Islet of Langerhans (tissue), 1 donor: ENCODE results near the gene GCNT2.
"Not testable (repeated sequence)": the region's sequence is repeated elsewhere in the genome, so short reads cannot be mapped to it uniquely, and the experiment has no call there.

Experiments
- FAIRE-seq: peaks from one replicate; lab custom pipeline; 2011; peaks lifted over from hg19 to GRCh38; lab: Jason Lieb, UNC

Gene GCNT2

DNA sequence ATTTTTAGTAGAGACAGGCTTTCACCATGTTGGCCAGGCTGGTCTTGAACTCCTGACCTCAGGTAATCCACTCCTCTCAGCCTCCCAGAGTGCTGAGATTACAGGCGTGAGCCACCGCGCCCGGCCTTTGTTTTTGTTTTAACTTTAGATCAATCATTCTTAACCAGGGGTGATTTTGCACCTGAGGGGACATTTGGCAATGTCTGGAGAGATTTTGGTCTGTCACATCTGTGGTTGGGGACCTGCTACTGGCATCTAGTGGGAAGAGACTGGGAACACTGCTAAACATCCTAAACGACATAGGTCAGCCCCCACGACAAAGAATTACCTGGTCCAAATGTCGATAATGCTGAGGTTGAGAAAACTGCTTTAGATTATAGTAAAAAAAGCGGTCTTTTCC, 91.0 kb downstream of the GCNT2 start:
- no peak for FAIRE-seq

DNA sequence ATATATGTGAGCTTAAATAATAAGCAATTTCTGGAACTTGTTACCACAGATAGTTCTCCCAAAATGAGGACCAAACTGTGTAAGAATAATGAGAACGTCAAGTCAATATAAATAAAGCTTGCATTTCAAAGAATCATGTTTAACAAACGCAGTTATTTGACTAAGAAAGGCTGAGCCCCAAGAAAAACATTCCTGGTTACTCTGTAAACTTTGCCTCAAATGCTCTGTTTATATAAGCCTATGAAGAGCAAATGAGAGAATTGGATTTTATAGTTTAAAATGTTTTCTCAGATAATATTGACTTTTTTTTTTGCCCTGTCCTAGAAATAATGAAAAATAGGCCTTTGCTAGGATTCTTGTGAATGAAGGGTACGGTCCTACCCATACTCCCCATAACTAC, 91.9 kb downstream of the GCNT2 start:
- no peak for FAIRE-seq

DNA sequence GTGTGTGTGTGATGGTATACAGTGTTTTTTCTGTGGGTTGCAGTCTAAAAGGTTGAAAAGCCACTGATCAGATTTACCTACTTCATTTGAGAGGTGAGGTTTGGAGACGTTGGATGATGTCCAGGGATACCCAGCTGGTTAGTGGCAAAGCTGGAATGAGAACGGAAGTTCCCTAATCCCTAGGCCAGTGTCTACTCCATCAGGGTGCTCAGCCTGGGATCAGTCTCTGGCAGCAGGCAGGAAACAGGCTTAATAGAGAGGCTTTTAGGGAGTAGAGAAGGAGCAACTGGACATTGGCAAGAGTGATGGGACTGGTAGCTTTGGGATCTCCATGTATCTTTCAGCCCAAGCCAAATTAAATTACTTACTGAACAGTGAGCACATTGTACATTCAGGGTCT, 92.6 kb downstream of the GCNT2 start:
- no peak for FAIRE-seq

DNA sequence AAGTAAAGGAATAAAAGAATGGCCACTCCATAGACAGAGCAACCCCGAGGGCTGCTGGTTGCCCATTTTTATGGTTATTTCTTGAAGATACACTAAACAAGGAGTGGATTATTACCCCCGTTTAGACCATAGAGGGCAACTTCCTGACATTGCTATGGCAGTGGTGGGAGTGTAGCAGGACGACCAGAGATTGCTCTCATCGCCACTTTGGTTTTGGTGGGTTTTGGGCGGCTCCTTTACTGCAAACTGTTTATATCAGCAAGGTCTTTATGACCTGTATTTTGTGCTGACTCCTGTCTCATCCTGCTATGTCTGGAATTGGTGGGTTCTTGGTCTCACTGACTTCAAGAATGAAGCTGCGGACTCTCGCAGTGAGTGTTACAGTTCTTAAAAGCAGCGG, 94.5 kb downstream of the GCNT2 start:
- FAIRE-seq: no peak

DNA sequence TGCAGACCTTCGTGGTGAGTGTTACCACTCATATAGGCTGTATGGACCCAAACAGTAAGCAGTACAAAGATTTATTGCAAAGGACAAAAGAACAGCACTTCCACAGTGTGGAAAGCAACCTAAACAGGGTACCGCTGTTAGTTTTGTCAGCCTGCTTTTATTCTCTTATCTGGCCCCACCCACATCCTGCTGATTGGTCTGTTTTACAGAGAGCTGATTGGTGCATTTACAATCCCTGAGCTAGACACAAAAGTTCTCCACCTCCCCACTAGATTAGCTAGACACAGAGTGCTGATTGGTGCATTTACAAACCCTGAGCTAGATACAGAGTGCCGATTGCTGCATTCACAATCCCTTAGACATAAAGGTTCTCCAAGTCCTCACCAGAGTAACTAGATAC, 95.1 kb downstream of the GCNT2 start:
- not testable (repeated sequence) for FAIRE-seq

DNA sequence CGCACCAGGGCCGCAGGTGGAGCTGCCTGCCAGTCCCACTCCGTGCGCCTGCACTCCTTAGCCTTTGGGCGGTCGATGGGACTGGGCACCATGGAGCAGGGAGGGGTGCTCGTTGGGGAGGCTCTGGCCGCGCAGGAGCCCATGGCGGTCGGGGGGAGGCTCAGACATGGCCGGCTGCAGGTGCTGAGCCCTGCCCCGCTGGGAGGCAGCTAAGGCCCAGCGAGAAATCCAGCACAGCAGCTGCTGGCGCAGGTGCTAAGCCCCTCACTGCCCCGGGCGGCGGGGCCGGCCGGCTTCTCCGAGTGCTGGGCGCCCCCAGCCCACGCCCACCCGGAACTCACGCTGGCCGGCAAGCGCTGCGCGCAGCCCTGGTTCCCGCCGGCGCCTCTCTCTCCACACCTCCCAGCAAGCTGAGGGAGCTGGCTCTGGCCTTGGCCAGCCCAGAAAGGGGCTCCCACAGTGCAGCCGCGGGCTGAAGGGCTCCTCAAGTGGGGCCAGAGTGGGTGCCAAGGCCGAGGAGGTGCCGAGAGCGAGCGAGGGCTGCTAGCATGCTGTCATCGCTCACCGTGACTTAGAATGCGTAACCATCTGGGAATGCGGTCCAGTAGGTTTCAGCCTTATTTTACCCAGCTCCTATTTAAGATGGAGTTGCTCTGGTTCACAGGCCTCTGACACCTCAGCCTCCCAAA, 96.0 kb downstream of the GCNT2 start:
- FAIRE-seq: no peak

DNA sequence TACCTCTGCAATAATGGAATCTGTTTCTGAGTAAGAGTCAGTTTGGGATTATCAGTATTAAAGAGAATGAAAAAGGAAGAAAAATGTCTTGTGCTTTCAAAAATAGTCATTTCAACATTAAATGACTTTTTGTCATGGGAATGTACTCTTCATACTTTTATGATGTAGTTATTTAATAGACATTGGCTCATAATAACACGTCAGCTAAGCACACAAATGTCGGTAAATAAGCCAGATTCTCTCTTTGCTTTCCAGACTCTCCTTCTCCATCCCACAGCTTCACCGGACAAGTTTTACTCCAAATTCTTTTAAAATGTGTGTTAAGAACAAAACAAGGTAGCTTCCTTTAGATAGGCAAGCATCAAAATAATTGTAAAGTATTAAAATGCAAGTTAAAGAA, 97.3 kb downstream of the GCNT2 start:
- FAIRE-seq: no peak

DNA sequence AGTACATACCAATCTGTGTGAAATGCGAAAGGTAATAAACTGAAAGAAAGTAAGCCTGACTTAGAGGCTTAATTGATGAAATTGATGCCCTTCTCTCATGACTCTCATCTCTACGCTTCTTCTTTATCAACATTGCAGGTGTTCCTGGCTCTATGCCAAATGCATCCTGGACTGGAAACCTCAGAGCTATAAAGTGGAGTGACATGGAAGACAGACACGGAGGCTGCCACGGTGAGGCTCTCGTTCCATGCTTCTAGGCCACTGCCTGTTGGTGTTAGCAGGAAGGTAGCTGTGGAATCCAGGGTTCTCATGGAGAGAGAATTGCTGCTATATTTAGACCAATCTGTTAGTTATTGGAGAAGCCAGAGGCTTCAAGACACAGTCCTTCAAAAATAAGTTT, 100.1 kb downstream of the GCNT2 start:
- no peak for FAIRE-seq

DNA sequence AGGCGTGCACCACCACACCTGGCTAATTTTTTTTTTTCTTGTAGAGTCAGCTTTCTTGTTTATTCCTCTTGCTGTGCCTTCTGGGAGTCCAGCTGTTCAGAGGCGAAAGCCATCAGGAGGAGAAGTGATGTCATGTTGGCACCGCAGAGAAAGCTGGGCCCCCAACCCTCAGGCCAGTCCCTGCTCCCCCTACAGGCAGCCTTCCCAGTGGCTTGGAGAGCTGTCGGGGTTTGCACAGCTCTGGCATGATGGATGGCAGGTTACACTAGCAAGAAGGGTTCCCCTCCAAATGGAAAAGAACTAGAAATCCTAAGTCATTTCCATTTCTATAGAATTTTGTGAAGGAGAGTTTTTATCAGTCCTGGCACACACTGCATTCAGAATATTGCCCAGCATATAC, 100.7 kb downstream of the GCNT2 start:
- FAIRE-seq: no peak

DNA sequence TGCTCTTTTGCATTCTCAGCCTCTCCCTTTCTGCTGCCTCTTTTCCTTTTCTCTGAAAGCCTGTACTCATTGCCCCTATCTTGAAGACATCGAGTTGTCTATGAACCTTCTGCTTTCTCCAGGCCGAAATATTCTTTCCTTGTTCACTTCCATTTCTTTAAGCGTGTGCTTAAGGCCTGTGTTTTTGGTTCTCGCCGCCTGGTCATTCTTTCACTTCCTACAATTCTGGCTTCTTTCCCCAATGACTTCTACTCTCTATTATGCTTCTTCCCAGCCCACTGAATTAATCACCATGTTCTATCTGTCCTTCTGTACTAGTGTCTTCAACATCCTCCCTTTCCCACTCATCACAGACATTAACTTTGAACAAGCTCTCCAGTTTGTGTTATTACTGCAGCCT, 103.7 kb downstream of the GCNT2 start:
- FAIRE-seq: no peak

DNA sequence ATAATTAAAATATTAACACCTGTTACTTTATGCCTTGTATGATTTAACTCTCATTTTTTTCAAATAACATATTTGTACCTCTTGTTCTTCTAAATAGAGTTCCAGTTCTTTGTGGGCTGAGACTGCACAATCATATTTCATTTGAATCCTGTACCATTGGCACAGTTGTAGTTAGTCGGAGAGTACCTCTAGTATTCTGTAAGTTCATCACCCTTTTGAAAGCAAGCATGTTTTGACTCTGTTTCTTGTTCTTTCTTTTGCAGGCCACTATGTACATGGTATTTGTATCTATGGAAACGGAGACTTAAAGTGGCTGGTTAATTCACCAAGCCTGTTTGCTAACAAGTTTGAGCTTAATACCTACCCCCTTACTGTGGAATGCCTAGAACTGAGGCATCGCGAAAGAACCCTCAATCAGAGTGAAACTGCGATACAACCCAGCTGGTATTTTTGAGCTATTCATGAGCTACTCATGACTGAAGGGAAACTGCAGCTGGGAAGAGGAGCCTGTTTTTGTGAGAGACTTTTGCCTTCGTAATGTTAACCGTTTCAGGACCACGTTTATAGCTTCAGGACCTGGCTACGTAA, 105.1 kb downstream of the GCNT2 start:
- no peak for FAIRE-seq

DNA sequence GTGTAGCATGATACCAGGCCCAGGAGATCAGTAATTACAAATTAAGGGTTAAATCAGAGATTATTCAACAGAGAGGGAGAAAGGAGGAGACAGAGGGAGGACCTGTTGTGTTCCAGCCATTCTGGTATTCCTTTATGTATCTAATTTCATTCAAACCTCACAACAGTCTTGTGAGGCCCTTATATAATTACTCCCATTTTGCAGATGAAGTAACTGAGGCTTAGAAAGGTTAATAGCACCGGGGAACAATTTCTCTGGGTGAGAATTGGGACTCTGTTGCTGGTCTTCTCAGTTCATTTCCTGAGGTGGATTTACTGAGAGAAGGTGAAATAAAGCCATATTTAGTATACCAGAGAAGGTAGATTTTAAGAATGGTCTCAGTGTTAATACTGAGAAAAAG, 106.6 kb downstream of the GCNT2 start:
- no peak for FAIRE-seq

DNA sequence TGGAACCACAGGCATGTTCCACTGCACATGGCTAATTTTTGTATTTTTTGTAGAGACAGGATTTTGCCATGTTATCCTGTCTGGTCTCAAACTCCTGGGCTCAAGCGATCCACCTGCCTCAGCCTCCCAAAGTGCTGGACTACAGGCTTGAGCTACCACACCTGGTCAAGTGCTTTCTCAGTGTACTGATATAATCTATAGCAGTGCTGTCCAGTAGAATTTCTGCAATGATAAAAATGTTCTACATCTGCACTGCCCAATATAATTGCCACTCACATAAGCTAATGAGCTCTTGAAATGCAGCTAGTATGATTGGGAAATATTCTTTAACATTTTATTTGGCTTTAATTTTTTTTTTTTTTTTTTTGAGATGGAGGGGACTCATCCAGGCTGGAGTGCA, 109.0 kb downstream of the GCNT2 start:
- FAIRE-seq: no peak

DNA sequence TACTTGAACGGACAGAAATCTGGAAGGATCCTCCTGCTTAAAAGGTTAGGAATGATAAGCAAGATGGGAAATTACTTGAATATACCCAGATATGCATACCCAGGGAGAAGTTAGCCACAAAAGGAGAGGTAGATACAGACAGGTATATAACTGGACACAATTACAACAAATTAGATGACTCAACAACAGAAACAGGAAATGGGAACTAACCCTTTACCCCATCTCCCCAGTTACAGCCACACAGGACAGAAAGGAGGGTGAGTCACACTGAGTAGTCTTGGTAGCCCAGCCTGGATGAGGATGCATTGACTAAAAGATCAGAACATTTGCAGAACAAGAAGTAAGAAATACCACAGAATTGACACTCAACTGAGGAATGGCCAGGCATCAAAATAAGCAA, 112.1 kb downstream of the GCNT2 start:
- no peak for FAIRE-seq

DNA sequence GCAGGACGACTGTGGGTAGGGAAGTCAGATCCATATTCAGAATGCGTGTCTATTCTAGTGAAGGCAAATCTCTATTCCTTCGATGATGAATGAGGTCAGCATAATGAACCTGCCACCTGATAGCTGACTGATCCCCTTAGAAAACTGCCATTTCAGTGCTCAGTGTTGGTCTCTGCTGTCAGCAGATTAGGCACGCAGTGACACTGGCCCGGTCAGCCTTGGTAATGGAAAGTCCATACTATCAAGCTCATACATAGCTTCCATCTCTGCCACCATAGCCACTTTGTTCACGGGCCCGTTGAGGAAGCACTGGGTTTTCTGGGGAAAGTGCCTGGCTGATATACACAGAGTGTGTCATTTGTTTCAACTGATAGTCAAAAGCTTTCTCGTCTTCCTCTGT, 119.3 kb downstream of the GCNT2 start:
- no peak for FAIRE-seq

DNA sequence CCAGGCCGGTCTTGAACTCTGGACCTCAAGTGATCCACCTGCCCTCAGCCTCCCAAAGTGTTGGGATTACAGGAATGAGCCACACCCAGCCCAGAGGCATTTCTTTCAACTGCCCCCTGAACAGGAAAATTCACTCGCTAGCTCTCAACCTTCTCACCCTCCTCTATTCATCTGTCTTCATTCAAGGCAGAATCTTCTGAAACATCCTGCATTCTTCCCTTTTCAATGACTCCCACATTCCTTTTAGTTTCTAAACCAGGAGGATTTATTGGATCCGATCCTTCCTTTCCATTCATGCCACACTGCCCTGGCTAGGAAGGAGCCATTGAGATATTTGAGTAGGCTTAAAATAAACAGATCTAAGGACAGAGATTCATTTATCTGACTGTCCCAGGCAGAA, 120.4 kb downstream of the GCNT2 start:
- FAIRE-seq: no peak

DNA sequence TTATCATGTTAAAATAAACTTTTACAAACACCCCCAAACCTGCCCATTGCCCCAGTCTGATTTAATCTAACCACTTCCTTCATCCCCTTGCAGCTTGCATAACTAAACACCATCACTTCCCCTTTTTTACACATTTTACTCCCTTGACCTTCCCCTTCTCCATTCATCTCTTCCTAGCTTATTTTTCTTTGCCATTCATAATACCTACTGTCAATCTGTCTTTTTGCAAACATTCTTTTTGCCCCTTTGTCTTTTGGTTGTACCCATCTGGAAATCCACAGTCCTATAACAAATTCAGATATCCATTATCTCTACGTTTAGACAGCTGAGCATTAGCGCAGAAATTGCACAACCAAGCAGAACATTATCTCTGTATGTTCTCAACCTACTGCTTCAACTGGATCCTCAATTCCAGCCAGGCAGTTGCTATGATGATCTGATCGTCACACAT, 122.1 kb downstream of the GCNT2 start:
- FAIRE-seq: no peak

DNA sequence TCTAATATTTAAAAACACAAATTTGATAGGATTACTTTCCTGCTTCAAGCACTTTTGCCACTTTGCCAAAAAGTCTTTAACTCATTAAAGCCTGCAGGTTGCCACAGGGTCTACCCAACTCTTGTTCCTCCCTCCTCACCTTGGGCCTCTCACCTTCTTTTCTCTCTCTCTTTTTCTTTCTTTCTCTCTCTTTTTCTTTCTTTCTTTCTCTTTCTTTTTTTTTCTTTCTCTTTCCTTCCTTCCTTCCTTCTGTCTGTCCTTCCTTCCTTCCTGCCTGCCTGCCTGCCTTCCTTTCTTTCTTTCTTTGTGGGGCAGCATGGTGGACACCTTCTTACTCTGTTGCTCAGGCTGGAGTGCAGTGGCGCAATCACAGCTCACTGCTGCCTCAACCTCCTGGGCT, 123.1 kb downstream of the GCNT2 start:
- no peak for FAIRE-seq

DNA sequence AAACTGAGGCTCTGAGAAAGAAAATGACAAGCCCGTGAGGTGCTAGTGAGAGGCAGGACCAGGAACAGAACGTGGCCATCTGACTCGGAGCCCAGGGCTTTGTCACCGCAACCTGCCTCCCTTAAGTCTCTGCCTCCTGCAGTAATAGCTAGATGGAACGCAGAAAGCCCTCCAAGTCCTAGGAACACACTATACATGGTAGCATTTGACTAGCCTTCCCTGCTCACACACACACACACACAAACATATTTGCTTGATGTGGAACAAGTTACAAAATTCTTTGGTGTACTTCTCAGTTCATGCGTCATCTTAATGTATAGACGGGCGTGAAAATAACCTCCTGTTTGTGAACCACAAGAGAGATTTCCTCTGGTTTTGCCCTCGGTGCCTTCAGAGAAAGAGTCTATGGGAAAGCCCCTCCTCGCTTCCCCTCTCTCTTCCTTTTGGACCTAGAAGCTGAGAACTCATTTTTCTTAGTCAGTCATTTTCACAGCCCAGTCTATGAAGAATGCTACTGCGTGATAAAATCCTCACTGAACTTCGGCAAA, 134.4 kb downstream of the GCNT2 start:
- no peak for FAIRE-seq

DNA sequence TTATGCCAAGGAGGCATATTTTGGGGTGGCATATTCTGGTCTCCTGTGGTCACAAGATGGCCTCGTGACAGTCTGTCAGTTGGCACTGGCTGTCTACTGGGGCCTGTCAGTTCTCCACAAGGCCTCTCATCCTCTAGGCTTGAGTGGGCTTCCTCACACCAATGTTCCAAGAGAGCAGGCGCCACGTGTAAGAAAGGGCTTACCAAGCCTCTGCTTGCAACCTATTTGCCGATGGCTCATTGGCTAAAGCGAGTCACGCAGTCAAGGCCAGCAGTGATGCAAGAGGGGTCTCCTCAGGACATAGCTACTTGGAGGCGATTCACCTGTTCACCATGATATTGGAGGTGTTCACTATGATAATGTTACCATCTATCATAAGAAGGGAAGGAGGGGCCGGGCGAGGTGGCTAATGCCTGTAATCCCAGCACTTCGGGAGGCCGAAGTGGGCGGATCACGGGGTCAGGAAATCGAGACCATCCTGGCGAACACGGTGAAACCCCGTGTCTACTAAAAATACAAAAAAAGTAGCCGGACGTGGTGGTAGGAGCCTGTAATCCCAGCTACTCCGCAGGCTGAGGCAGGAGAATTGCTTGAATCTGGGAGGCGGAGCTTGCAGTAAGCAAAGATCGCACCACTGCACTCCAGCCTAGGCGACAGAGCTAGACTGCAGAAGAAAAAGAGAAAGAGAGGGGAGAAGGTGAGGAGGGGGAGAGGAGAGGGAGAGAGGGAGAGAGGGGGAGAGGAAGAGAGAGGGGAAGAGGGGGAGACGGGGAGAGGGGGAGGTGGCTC, 138.0 kb downstream of the GCNT2 start:
- no peak for FAIRE-seq

DNA sequence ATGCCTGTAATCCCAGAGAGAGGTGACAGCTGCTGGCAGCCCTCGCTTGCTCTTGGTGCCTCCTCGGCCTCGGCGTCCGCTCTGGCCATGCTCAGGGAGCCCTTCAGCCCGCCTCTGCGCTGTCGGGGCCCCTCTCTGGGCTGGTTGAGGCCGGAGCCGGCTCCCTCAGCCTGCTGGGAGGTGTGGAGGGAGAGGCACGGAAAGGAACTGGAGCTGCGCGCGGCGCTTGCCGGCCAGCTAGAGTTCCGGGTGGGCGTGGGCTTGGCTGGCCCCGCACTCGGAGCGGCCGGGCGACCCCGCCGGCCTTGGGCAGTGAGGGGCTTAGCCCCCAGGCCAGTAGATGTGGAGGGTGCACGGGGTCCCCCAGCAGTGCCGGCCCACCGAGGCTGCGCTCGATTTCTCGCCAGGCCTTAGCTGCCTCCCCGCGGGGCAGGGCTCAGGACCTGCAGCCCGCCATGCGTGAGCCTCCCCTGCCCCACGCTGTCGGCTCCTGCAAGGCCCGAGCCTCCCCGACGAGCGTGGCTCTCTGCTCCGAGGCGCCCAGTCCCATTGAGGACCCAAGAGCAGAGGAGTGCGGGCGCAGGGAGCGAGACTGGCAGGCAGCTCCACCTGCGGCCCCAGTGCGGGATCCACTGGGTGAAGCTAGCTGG, 138.7 kb downstream of the GCNT2 start:
- no peak for FAIRE-seq

DNA sequence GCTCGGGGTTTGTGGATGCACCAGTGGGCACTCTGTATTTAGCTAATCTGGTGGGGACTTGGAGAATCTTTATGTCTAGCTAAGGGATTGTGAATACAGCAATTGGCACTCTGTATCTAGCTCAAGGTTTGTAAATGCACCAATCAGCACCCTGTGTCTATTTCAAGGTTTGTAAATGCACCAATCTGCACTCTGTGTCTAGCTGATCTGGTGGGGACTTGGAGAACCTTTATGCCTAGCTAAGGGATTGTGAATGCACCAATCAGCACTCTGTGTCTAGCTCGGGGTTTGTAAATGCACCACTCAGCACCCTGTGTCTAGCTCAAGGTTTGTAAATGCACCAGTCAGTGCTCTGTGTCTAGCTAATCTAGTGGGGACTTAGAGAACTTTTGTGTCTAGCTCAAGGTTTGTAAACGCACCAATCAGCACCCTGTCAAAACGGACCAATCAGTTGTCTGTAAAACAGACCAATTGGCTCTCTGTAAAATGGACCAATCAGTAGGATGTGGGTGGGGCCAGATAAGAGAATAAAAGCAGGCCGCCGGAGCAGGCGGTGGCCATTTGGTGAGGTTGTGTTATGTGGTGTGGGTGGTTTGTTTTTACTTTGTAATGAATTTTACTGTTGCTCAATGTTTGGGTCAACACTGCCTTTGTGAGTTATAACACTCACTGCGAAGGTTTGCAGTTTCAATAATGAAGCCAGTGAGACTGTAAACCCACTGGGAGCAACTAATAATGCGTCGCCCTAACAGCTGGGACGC, 139.5 kb downstream of the GCNT2 start:
- not testable (repeated sequence) for FAIRE-seq
